GM23338 (cell line): Measurements from ENCODE around the gene COPE. TPM values are rescaled to one million over a fixed set of nuclear protein-coding genes. Genes with fewer than 3 reads are reported as not detected.

ENCODE experiments used
- ATAC-seq: fragments of 200-7000 bp; cut with Tn5 transposase; 3 replicates; pipeline ENCODE4 v1.9.1; 2020
- DNase-seq: peaks from one replicate; pipeline ENCODE4 v3.0.0-alpha.2; 2015; ENCODE audit warnings: low spot score
- H2AFZ ChIP-seq: fragments of 200-600 bp; sonication (generic); 2 replicates; pipeline ENCODE4 v1.8.0; 2016; ENCODE audit warnings: antibody characterized with exemption, mild to moderate bottlenecking, moderate library complexity
- H3F3A ChIP-seq: fragments of 200-600 bp; sonication (generic); replicated peaks from 2 replicates; pipeline ENCODE4 v1.8.0; 2017; ENCODE audit warnings: antibody characterized with exemption, mixed run types, low read depth
- H3K27ac ChIP-seq: fragments of 200-600 bp; sonication (generic); 2 replicates; pipeline ENCODE4 v1.6.1; 2016; ENCODE audit warnings: low read depth
- H3K27me3 ChIP-seq: fragments of 200-600 bp; sonication (generic); 2 replicates; pipeline ENCODE4 v1.8.0; 2016; ENCODE audit warnings: mild to moderate bottlenecking, mixed run types, moderate library complexity; ENCODE audit not compliant: insufficient read depth
- H3K36me3 ChIP-seq: fragments of 200-600 bp; sonication (generic); 2 replicates; pipeline ENCODE4 v1.8.0; 2016; ENCODE audit warnings: mild to moderate bottlenecking; ENCODE audit not compliant: insufficient read depth
- H3K4me1 ChIP-seq: fragments of 200-600 bp; sonication (generic); 2 replicates; pipeline ENCODE4 v1.8.0; 2016; ENCODE audit warnings: mild to moderate bottlenecking, moderate library complexity; ENCODE audit not compliant: insufficient read depth
- H3K4me2 ChIP-seq: fragments of 200-600 bp; sonication (generic); 2 replicates; pipeline ENCODE4 v1.7.1; 2017; ENCODE audit warnings: mixed run types
- H3K4me3 ChIP-seq: fragments of 200-600 bp; sonication (generic); 2 replicates; pipeline ENCODE4 v1.6.1; 2016; ENCODE audit warnings: mixed run types
- H3K79me2 ChIP-seq: fragments of 200-600 bp; sonication (generic); replicated peaks from 2 replicates; pipeline ENCODE4 v1.8.0; 2017; ENCODE audit warnings: mild to moderate bottlenecking; ENCODE audit not compliant: insufficient read depth
- H3K9me2 ChIP-seq: fragments of 200-600 bp; sonication (generic); 2 replicates; pipeline ENCODE4 v1.8.0; 2017; ENCODE audit not compliant: insufficient read depth
- H4K20me1 ChIP-seq: fragments of 200-600 bp; sonication (generic); replicated peaks from 2 replicates; pipeline ENCODE4 v1.8.0; 2017; ENCODE audit warnings: mild to moderate bottlenecking; ENCODE audit not compliant: insufficient read depth
- H3K27ac Mint-ChIP-seq: 2 replicates; pipeline ENCODE4 v1.8.0; 2020; ENCODE audit warnings: inconsistent platforms, mild to moderate bottlenecking, moderate library complexity, mixed read lengths
- H3K27me3 Mint-ChIP-seq: 3 replicates; pipeline ENCODE4 v1.8.0; 2022; ENCODE audit warnings: low read depth, mild to moderate bottlenecking, moderate library complexity, mixed read lengths, inconsistent platforms; ENCODE audit not compliant: insufficient read depth, poor library complexity
- H3K36me3 Mint-ChIP-seq: 3 replicates; pipeline ENCODE4 v1.8.0; 2021; ENCODE audit warnings: low read depth, mild to moderate bottlenecking, inconsistent platforms, moderate library complexity, mixed read lengths
- H3K4me1 Mint-ChIP-seq: 3 replicates; pipeline ENCODE4 v1.8.0; 2020; ENCODE audit warnings: mild to moderate bottlenecking, inconsistent platforms, mixed read lengths
- H3K4me3 Mint-ChIP-seq: 3 replicates; pipeline ENCODE4 v1.8.0; 2021; ENCODE audit warnings: moderate library complexity, mild to moderate bottlenecking, inconsistent platforms, mixed read lengths
- H3K9me3 Mint-ChIP-seq: 3 replicates; pipeline ENCODE4 v1.8.0; 2020; ENCODE audit warnings: moderate library complexity, mild to moderate bottlenecking, inconsistent platforms, mixed read lengths
- CTCF ChIP-seq, 2 experiments: fragments of 200-600 bp in 1 of 2; sonication (generic) in 1 of 2; conservative IDR thresholded peaks; 2 replicates each; pipeline versions ENCODE4 v1.5.1 to v1.6.1; 2016 to 2017; ENCODE audit warnings: antibody characterized with exemption in 2 of 2, low read depth in 2 of 2, mild to moderate bottlenecking in 2 of 2, moderate library complexity in 1 of 2
- EZH2 ChIP-seq: fragments of 200-600 bp; sonication (generic); IDR thresholded peaks from one replicate; pipeline ENCODE4 v1.8.0; 2017; ENCODE audit warnings: antibody characterized with exemption, mild to moderate bottlenecking, low read depth; ENCODE audit not compliant: unreplicated experiment
- EZH2phosphoT487 ChIP-seq: fragments of 200-600 bp; sonication (generic); IDR thresholded peaks from one replicate; pipeline ENCODE4 v1.8.1; 2018; ENCODE audit warnings: antibody characterized with exemption; ENCODE audit not compliant: unreplicated experiment
- NANOG ChIP-seq: IDR thresholded peaks from 2 replicates; pipeline ENCODE4 v1.6.1; 2016; ENCODE audit warnings: antibody characterized with exemption, borderline replicate concordance
- REST ChIP-seq: IDR thresholded peaks from one replicate; pipeline ENCODE4 v1.6.1; 2018; ENCODE audit warnings: antibody characterized with exemption; ENCODE audit not compliant: unreplicated experiment
- ZNF462 ChIP-seq: fragments of 250-450 bp; sonication (Bioruptor Pico); IDR thresholded peaks from 2 replicates; pipeline ENCODE4 v1.5.0; 2020; ENCODE audit warnings: mild to moderate bottlenecking, moderate library complexity
- polyA plus RNA-seq: library from polyadenylated mRNA; unstranded; fragments of >200 nt; fragmentation: Nextera tagmentation; extraction: Ambion mirVana; gene quantifications from 2 replicates; pipeline ENCODE4 v1.2.1, GENCODE V29; 2016
- total RNA-seq: library from RNA; depleted of rRNA; stranded (reverse); fragments of >200 nt; shearing (Covaris generic); gene quantifications from 2 replicates; pipeline ENCODE4 v1.2.3, GENCODE V29; 2014

Gene COPE
- total and polyA plus RNA-seq, 2 experiments from 2014 or later, result 263 TPM

- Mint-ChIP-seq H3K27ac (no peak overlapping the region), H3K27me3 (peaks cover 17% of the 10 kb centered on the region), H3K4me3 (no peak overlapping the region), H3K4me1 (peaks cover 5% of the 10 kb centered on the region; the same call in 2 of the 3 replicates), H3K36me3 (peaks cover 12% of the 10 kb centered on the region; the same call in 2 of the 3 replicates), H3K9me3 (no peaks in the 10 kb centered on the region)
- Histone ChIP-seq H3K4me3 (no peak overlapping the region), H3K27ac (no peak overlapping the region), H3F3A (peaks cover 2% of the 10 kb centered on the region; the same call in 1 of the 2 replicates), H3K4me2 (no peak overlapping the region), H3K79me2 (no peaks in the 10 kb centered on the region), H3K27me3 (no peaks in the 10 kb centered on the region), H3K4me1 (no peaks in the 10 kb centered on the region; the same call in 1 of the 2 replicates), H3K9me2 (no peaks in the 10 kb centered on the region), H2AFZ (no peak overlapping the region), H3K36me3 (no peaks in the 10 kb centered on the region), H4K20me1 (no peaks in the 10 kb centered on the region)
- ATAC-seq (no peak), DNase-seq (no peak)
- TF ChIP-seq CTCF (conservative IDR thresholded peaks at IDR 0.05; ENCODE audit: low read depth in 2 of 2), result no peak
- TF ChIP-seq EZH2, result no peak
- TF ChIP-seq NANOG, result no peak
- no peak for TF ChIP-seq REST
- TF ChIP-seq ZNF462 (CRISPR knock-in tag), result no peak
- no peak for TF ChIP-seq EZH2phosphoT487
Measured at GRCh38 chr19:18946918-18947317, 27.7 kb upstream of the COPE start.
